NCI-H82 treated with DMSO at 0.1 percent for 48 hours (cell line): Measurements from ENCODE around the gene SASH1.

Source experiments
- DNase-seq: peaks from one replicate; lab custom pipeline; 2025; ENCODE audit not compliant: unreplicated experiment; lab: John Stamatoyannopoulos, UW

SASH1 gene

DNA sequence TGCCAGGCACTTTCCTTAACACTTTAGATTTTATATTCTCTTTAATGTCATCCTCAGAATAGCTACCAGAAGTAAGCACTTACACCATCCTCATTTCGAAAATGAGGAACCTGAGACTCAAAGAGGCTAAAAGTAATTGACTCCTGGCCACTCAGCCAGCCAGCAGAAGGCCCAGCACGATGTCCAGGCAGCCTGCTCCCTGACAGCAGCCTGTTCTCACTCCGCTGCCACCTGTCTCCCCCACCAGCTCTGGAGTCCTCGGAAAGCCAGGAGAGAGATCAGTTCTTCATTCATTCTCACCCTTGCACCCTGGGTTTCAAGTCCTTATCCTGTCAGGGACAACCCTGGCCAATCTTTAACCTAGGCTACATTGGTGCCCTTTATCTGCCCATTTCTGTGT is 174.0 kb downstream of the SASH1 start:
- no peak for DNase-seq

DNA sequence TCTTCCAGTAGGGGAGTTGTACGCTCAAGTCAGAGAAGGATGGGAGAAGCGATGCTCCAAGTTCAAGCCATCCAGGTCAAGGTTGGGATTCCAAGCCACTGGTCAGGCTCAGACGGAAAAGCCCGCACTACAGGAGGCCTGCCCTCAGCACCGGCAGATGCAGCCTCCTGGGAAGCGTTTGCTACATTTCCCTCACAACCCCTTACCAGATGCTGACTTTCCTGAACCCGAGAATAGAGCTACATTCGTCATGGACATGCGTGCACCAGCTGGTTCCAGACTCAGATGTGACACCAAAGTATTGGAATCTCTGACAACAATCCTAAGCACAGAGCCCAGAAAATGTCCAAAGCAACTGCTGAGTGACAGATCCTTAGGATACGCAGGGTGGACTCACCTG is 174.8 kb downstream of the SASH1 start:
- no peak for DNase-seq

DNA sequence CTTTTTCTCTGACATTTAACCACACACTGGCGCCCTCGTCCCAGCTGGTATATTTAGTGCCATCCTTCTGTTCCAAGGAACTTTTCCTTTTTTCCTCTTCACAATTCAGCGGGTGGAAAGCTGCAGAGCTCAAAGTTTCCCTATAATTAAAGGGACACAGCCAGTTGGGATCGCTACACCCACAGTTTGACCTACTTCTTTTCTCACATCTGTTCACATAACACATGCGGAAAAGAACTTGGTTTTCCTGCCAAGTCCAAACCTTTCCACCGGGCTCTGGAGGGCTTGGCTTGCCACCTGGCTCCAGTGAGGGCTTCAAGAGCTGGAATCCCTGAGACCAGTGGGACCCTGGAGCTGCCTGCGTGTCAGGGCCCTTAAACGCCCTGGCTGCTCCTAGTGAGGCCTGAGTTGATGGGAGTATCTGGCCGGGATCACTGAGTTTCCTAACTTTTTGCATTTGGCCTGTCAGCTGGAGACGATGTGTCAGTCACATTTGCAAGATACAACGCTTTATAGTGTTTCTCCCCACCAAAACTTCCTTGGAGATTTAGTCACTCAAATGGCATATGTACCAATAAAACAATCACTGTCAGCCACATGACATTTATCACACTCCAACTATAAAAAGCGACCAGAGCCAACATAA is 176.0 kb downstream of the SASH1 start:
- DNase-seq: no peak

DNA sequence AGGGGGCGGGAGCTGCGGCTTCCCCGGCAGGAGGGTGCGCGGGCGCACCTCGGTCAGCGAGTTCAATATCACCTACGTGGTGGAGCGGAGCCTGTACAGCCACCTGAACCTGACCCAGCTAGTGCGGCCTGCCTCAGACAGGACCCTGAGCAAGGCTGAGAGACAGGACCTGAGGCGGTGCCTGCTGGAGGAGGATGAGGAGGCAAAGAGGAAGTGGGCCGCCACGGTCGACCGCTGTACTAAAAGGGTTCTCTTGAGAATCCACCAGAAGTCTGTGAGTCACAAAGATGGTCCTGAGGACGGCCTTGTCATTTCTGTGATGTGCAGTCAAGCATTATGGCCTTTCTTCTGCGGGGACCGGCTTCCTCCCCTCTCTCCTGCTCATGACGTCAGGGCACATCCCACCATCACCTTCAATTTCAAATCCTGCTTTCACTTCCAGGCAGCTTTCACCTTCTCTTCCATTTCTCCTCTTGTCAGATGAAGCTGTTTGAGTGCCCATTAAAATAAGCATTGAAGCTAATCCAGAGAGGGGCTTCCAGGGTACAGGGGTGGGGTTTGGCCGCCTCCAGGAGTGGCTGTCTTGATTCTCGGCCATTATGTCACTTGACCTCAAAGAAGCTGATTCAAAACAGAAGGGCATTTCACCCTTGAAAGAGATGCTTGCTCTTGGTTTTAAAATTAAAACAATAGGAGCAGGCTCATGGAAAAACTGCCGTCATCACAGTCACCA is 177.6 kb downstream of the SASH1 start:
- no peak for DNase-seq

DNA sequence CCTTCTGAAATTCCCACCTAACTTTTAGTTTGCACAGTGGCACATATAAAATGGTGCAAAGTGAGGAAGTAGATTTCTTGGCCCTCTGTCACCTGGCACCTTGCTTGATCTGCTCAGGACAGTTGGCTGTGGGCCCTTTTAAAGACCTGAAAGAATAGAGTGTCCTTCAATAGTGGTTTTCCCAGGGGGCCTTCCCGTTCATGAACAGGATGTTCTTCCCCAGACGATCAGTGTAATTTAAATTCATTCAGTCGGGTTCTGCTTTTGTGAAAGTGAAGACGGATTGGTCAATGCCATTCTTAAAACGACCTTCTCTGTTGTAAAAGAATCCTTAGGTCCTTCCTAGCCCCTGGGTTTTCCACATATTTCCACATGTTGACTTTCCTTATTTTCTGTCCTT is 178.5 kb downstream of the SASH1 start:
- DNase-seq: no peak

DNA sequence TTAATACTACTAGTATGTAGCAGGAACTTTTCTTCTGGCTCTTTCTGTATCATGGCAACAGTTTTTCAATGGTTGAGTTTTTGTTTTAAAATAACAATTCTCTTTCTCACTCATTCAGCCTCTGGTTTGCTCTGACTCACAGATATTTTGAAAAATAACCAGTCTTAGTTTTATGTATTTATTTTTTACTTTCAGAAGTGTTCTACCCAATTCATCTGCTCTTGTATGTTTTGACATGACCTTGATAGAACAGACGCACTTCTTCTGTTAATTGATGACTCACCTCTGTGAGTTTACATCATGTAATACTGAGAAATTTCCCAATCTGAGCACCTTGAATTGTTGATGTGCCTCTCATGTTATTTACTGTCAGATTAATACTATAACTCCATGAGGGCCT is 178.9 kb downstream of the SASH1 start:
- DNase-seq: no peak

DNA sequence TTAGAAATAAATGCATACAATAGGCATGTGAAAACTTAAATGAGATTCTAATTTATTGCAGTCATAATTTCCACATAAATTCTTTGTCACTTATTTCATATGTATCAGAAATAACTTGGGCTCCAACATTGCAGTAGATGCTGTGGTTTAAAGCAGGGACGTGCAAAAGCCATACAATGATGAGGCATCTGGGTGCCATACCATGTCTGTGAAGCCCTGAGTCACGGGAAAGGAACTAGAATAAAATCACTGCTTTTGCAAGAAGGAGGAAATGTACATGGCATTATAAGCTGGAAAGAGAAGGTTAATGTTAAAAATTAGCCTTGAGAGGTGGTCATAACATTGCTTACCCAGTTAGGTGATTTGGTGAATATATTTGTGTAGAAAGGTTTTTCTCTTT is 180.4 kb downstream of the SASH1 start:
- no peak for DNase-seq

DNA sequence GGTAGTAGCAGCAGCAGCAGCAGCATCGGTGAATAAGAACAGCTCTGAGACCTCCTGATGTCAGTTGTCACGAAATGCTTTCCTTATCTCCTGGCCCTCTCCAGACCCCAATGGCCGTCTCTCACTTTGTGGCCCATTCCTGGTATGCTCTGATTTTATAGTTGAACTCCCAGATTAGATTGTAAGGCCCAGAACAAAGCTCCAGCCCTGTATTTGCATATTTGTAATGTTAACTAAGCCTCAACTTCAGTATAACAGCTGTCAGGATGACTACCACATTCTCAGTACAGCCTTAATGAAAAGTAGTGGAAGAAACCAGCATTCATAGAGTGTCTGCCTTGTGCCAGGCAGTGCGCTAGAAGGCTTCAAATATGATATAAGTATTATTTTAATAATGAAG is 180.9 kb downstream of the SASH1 start:
- DNase-seq: no peak

DNA sequence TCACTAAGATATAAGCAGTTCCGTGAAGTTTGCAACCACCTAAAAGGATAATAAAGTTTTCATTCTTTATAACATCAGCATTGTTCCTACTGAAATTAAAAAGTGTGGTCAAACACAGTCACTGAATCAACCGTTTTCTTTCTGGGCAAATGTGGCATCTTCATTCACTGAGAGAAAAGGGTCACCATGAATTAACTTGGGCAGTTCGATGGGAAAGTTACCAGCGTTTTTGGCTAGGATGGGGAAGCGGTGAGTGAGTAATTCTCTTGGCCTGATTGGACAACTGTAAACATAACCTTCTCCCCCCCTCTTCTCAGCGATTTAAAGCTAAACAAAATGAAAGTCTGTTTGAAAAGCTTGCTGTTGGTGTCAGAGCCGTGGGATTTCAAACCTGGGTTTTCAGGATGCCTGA is 181.8 kb downstream of the SASH1 start:
- DNase-seq: no peak

DNA sequence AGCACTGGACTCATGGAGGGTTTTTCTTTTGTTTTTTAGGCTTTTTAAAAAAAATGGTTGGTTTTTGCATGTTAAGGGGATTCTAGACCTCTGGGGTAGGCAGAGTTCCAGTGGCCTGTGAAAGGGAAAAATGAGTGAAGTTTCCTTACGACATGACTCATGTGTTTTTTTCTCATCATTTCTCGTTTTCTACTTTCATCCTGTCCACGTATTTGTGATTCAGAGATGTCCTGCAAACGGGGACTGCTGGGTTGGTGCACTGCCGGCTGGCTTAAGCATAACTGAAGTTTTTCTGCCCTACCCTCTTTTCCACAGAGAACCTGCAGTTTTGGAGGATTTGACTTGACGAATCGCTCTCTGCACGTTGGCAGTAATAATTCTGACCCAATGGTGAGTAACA is 182.3 kb downstream of the SASH1 start:
- no peak for DNase-seq

DNA sequence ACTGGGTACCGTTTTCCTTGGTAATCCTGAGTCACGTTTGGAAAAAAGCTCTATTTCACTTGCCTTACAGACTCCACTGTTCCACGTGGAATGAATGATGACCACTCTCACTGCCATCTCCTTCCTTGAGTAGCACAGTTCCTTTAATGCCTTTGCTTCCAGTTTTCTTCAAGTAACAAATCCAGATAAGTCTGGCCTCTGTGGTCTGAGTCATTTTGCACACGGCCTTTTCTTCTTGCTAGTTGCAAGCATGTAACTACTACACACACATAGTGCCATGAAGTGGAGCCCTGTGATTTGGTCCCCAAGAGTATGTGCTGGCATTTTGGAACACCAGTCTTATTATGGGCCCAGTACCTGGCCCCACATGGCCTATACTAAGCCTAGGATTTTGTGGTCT is 182.8 kb downstream of the SASH1 start:
- DNase-seq: no peak

DNA sequence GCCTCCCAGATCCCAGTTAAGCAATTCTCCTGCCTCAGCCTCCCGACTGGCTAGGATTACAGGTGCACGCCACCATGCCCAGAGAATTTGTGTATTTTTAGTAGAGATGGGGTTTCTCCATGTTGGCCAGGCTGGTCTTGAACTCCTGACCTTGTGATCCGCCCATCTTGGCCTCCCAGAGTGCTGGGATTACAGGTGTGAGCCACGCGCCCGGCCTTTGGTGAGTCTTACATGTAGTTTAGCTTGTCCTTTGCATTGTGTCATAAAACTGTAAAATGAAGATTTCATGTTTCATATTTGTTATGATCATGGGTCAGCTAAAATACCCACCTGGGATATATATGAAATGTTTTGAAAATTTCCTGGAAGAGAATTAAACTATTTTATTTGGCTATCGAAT is 183.5 kb downstream of the SASH1 start:
- no peak for DNase-seq

DNA sequence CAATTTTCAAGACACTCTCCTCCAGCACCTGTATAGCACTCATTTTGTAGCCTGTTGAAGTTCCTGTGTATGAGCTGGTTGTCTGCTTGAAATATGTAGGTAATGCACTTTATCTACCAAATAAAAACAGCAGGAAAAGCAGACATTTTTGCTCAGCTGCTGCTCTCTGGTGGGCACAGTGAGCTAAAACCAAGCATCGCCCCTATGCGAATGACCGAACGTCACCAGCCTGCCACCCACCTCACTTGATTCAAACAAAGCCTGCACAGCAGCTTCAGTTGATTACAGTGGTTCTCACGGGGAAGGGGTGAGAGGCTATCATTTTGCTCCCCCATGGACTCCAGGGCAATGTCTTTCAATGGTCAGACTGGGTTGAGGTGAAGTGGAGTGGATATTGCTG is 185.7 kb downstream of the SASH1 start:
- DNase-seq: no peak

DNA sequence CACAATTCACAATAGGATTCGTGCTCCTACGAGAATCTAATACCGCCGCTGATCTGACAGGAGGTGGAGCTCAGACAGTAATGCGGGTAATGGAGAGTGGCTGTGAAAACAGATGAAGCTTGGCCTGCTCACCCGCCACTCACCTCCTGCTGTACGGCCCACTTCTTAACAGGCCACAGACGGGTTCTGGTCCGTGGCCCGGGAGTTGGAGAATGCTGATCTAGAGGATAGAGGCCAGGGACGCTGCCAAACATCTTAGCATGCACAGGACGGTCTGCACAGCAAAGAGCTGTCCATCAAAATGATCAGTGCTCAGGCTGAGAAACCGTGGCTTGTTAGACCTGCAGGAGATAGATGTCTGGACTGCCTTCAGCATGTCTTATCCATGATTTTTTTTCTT is 186.4 kb downstream of the SASH1 start:
- DNase-seq: no peak

DNA sequence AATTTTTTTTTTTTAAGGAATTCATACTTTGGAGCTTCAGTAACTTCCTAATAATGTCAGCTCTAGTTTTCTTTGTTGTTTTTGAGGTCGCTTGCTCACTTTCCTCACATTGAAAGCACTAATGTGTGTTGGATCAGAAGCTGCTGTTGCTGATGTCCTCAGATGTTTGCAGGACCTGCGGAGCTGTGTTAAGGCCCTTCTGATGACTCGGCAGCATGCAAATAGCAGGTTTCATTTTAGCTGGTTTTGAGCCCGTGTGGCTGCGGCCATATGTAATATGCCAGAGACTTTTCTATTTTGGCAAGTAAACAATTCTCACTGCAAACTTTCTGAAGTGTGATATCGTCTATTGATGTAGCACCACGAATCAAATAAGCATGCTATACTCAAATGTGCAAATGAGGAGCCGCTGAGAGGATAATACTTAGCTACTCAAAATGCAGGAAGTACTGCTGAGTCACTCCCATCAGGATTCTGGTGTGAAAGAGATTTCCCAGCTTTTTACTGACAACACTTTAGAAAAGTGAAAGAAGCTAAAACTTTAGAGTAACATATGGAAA is 187.8 kb downstream of the SASH1 start:
- DNase-seq: no peak

DNA sequence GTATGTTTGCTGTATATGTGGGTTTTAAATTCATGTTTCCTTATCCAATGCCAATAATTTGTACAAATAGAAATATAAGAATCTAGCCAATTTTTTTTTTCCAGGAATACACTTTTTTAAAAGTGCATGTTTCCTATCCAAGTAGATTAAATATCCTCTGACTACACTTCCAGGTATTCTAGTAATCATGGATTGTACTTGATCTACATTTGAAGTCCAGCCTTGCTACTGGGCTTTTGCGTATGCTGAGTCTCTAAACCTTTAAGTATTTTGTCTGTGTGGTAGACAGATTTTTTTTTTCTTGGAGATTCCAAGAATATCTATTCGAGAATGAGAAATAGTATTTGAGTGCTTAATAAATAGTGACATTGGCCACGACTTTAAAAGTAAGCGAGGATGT is 188.3 kb downstream of the SASH1 start:
- DNase-seq: no peak

DNA sequence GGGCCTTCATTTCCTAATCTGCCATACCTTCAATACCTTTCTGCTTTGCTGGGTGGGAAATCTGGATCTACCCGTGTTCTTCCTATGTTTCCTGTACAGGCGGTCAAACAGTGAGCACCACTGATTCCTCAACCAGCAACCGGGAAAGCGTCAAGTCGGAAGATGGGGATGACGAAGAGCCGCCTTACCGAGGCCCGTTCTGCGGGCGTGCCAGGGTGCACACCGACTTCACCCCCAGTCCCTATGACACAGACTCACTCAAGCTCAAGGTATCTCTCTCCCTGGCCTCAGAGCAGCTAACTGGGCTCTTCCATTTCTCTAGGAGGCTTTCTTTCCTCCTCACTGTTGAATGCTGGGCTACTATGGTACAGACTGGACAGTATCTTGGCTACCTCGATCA is 190.1 kb downstream of the SASH1 start:
- no peak for DNase-seq

DNA sequence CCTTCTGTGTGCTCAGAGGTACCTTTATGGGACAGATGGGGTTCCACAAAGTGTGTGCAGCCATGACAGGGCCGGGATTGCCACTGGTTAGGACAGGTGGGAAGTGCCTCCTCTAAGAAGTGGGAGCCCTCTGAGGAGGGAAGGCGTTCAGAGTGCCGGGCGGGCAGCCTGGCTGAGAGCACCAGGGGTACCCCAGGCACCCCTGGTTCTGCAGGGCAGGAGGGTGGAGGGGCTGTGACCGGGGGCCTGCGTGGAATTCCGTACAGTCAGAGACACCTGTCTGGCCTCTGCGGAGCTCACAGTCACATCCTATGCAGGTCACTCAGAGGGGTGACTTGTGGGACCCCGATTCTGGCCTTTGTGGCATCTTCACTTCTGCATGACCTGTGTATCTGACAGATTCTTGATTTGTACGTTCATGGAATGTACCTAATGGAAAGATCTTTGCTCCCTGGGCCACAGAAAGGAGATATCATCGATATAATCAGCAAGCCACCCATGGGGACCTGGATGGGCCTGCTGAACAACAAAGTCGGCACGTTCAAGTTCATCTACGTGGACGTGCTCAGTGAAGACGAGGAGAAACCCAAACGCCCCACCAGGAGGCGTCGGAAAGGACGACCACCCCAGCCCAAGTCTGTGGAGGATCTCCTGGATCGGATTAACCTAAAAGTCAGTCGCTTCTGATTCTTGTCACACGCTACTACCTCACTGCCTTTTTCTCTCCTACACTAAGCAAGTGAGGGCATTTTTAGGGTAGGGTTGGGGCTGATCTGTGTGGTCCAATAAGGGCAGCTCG is 190.9 kb downstream of the SASH1 start:
- no peak for DNase-seq

DNA sequence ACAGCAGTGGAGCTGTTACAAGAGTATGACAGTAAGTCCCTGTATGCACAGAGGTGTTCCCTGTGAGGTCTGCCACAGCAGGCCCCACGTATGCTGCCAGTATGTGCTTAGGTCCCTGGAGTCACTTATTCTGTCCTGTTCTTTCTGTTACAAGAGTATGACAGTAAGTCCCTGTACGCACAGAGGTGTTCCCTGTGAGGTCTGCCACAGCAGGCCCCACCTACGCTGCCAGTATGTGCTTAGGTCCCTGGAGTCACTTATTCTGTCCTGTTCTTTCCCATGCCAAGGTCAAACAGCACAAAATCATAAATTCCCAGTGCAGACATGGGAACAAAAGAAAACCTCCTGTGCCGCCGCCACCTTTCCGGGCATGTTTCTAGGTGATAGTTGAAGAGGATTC is 192.2 kb downstream of the SASH1 start:
- DNase-seq: no peak

DNA sequence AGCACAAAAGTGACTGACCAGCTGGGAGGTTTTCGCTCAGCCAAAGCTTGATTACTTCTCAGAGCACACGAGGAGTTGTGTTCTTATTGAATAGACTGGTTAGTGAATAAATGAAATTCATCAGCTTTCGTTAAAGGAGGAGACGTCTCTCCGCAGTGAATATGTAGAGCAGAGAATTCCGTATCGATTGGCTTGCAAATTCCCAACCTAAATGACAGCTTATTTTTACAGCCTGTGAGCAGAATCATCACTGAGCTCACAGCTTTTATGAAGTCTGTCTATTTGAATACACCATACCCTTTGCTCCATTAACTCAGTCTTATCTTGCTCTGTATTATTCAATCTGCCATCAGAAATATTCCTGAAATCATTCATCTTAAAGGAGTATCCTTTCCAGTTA is 192.7 kb downstream of the SASH1 start:
- no peak for DNase-seq

DNA sequence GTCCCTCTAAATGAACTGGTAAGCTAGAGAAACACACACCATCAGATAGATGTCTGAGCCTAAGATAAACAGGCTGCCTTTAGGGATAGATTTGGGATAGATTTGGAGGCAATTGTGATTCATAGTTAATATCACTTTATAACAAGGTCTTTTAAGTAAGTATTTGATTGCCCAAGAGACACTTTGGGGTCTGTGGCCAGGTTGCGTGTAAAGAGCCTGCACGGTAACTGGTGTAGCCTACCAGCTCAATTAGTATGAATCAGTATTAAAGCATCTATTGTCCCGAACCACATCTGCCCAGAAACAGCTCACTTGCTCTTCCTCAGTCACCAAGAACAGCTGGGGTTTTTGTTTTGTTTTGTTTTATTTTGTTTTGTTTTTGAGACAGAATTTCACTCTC is 193.3 kb downstream of the SASH1 start:
- no peak for DNase-seq
